DOHH2 (cell line): Measurements from ENCODE around the gene BMP8A.

ENCODE experiments used
- EZH2phosphoT487 ChIP-seq: fragments of 200-600 bp; sonication (generic); IDR thresholded peaks from 2 replicates; pipeline ENCODE4 v1.6.1; 2017; ENCODE audit warnings: borderline replicate concordance, mild to moderate bottlenecking, antibody characterized with exemption, low read length, moderate library complexity, mixed read lengths
- TF ChIP-seq, protein P1 (sequence below): fragments of 200-600 bp; sonication (generic); IDR thresholded peaks from one replicate; pipeline ENCODE4 v1.5.1; 2014; ENCODE audit warnings: antibody characterized with exemption, mild to moderate bottlenecking, low read depth, low read length; ENCODE audit not compliant: poor library complexity, severe bottlenecking

DNA sequence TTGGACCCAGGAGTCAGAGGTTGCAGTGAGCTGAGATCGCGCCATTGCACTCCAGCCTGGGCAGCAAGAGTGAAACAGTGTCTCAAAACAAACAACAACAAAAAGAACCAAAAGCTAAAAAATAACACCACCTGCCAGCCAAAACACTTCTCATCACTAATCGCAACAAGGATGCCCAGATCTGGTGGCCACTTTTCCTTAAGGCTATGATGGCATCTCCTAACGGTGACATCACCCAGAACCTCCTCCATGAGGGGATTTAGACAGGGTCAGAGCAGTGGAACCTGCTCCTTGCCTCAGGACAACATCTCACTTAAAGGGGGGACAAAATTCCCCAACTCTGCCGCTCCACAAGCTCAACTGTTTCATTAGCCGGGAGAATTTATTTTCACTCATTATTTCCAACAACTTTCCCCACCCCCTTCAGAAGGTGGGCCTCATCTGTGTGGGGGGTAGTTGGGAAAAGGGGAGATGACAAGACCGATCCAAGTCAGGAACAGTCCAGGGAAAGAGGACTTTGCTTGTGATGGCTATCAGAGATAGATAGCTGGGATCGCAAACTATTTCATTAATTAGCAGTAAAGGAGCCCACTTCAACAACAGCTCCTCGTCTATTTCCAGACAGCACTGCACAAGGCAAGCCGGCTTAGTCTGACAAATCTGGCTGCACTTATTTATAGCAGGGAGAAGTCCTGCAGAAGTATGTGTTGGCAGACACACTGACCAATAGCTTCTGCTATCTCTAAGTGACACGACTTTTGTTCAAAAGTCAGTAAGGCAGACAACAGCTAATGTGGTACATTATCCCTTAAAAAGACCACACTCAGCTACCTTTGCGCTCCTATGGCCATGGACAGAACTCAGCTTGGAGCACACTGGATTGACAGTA is 82.5 kb downstream of the BMP8A start:
- TF ChIP-seq, protein P1, sequence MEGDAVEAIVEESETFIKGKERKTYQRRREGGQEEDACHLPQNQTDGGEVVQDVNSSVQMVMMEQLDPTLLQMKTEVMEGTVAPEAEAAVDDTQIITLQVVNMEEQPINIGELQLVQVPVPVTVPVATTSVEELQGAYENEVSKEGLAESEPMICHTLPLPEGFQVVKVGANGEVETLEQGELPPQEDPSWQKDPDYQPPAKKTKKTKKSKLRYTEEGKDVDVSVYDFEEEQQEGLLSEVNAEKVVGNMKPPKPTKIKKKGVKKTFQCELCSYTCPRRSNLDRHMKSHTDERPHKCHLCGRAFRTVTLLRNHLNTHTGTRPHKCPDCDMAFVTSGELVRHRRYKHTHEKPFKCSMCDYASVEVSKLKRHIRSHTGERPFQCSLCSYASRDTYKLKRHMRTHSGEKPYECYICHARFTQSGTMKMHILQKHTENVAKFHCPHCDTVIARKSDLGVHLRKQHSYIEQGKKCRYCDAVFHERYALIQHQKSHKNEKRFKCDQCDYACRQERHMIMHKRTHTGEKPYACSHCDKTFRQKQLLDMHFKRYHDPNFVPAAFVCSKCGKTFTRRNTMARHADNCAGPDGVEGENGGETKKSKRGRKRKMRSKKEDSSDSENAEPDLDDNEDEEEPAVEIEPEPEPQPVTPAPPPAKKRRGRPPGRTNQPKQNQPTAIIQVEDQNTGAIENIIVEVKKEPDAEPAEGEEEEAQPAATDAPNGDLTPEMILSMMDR = no peak
- no peak for TF ChIP-seq EZH2phosphoT487
